Neural crest cell (in vitro differentiated cells): ENCODE results near the gene IPO13. TPM values are rescaled to one million over a fixed set of nuclear protein-coding genes. Genes with fewer than 3 reads are reported as not detected.

Source experiments
- DNase-seq: peaks from one replicate; pipeline ENCODE4 v3.0.0; 2021; ENCODE audit warnings: low read depth, mixed read lengths, low spot score
- H3K27ac Mint-ChIP-seq: one replicate; pipeline ENCODE4 v1.8.0; 2021; ENCODE audit warnings: mild to moderate bottlenecking, mixed read lengths; ENCODE audit not compliant: unreplicated experiment
- H3K27me3 Mint-ChIP-seq: 2 replicates; pipeline ENCODE4 v1.8.0; 2021; ENCODE audit warnings: low read depth, mild to moderate bottlenecking, mixed read lengths
- H3K36me3 Mint-ChIP-seq: 2 replicates; pipeline ENCODE4 v1.8.0; 2021; ENCODE audit warnings: low read depth, mild to moderate bottlenecking, mixed read lengths
- H3K4me1 Mint-ChIP-seq: 2 replicates; pipeline ENCODE4 v1.8.0; 2021; ENCODE audit warnings: mixed read lengths
- H3K4me3 Mint-ChIP-seq: one replicate; pipeline ENCODE4 v1.8.0; 2021; ENCODE audit warnings: mild to moderate bottlenecking, mixed read lengths
- H3K9me3 Mint-ChIP-seq: 2 replicates; pipeline ENCODE4 v1.8.0; 2021; ENCODE audit warnings: mixed read lengths
- total RNA-seq: library from RNA; stranded (reverse); gene quantifications from 2 replicates; pipeline ENCODE4 v1.2.1, GENCODE V29; 2021
- TF ChIP-seq, protein P1 (sequence below): fragments of 200-600 bp; sonication (generic); conservative IDR thresholded peaks from 2 replicates; pipeline ENCODE4 v1.5.0; 2021; ENCODE audit warnings: antibody characterized with exemption, mild to moderate bottlenecking

Gene IPO13
- total RNA-seq, 1 donor from 2014 or later = 44.1 TPM

DNA sequence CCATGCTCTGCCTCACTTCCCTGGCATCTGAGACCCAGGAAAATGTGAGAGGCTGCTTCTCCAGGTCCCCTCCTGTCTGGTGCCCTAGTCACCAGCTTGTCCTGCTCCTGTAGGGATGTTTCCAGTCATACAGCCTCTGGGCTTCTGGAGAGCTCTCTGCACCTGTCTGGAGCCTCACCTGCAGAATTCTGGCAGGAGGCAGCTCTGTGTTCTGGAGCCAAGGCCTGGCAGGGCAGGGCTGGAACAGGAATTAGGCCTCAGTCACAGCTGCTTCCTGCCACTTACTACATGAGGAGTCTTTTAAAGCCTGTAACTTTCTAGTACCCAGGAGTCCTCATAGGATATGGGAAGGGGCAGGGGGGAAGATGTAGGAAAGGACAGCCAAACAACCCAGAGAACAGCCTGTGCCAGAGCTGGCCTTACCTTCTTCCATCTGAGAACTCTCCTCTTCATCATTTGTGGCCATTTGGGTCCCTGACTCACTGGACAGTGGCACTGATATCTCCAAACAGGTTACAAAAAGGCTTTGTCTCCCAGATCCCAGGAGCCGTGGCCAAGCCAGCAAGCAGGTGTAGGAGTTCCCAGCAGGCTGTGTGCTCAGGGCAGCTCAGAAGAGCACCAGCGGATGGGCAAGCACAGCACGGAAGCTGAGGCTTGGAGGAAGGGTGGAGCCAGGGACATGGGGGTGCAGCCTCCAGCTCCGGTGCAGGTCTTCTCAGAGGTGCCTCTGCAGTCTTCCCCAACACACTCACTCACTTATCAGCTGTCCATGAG lies 44.5 kb upstream of the IPO13 start:
- Mint-ChIP-seq H3K4me1 (no peaks in the 10 kb centered on the region), H3K36me3 (peaks cover 7% of the 10 kb centered on the region), H3K27me3 (no peaks in the 10 kb centered on the region), H3K9me3 (no peaks in the 10 kb centered on the region), H3K4me3 (no peak overlapping the region), H3K27ac (no peak overlapping the region)
- TF ChIP-seq, protein P1, sequence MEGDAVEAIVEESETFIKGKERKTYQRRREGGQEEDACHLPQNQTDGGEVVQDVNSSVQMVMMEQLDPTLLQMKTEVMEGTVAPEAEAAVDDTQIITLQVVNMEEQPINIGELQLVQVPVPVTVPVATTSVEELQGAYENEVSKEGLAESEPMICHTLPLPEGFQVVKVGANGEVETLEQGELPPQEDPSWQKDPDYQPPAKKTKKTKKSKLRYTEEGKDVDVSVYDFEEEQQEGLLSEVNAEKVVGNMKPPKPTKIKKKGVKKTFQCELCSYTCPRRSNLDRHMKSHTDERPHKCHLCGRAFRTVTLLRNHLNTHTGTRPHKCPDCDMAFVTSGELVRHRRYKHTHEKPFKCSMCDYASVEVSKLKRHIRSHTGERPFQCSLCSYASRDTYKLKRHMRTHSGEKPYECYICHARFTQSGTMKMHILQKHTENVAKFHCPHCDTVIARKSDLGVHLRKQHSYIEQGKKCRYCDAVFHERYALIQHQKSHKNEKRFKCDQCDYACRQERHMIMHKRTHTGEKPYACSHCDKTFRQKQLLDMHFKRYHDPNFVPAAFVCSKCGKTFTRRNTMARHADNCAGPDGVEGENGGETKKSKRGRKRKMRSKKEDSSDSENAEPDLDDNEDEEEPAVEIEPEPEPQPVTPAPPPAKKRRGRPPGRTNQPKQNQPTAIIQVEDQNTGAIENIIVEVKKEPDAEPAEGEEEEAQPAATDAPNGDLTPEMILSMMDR = no peak
- DNase-seq = no peak

DNA sequence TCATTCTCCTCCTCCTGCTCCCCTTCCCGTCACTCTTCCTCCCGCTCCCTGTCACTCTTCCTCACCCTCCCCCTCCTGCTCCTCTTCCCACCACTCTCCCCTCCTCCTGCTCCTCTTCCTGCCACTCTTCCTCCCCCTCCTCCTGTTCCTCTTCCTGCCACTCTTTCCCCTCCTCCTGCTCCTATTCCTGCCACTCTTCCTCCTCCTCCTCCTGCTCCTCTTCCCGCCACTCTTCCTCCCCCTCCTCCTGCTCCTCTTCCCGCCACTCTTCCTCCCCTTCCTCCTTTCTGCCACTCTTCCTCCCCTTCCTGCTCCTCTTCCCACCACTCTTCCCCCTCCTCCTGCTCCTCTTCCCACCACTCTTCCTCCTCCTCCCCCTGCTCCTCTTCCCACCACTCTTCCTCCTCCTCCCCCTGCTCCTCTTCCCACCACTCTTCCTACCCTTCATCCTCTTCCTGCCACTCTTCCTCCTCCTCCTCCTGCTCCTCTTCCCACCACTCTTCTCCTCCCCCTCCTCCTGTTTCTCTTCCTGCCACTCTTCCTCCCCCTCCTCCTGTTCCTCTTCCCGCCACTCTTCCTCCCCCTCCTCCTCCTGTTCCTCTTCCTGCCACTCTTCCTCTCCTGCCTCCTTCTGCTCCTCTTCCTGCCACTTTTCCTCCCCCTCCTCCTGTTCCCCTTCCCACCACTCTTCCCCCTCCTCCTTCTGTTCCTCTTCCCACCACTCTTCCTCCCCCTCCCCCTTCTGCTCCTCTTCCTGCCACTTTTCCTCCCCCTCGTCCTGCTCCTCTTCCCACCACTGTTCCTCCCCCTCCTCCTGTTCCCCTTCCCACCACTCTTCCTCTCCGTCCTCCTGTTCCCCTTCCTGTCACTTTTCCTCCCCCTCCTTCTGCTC lies 41.8 kb upstream of the IPO13 start:
- Mint-ChIP-seq H3K27me3 (no peaks in the 10 kb centered on the region), H3K36me3 (peaks cover 7% of the 10 kb centered on the region), H3K9me3 (no peaks in the 10 kb centered on the region), H3K27ac (no peak overlapping the region), H3K4me3 (no peak overlapping the region), H3K4me1 (no peaks in the 10 kb centered on the region)
- DNase-seq = no peak
- TF ChIP-seq, protein P1 = no peak

DNA sequence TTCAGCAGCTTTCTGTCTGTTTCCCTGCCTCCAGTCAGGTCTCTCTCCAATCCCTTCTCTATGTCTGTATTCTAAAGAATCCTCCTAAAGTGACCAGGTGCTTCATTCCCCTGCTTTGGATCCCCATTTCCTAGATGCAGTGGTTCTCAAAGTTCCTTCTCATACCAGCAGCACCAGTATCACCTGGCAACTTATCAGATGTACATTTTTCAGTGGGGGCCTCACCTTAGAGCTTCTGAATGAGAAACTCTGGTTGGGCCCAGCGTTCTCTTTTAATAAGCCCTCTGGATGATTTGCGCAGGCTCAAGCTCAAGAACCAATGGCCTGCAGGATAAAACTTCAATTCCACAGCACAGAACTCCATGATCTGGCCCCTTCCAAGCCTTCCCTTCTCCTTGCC lies 38.5 kb upstream of the IPO13 start:
- no peak for DNase-seq
- Mint-ChIP-seq H3K4me1 (no peaks in the 10 kb centered on the region), H3K4me3 (no peak overlapping the region), H3K27me3 (no peaks in the 10 kb centered on the region), H3K27ac (no peak overlapping the region), H3K36me3 (peaks cover 4% of the 10 kb centered on the region), H3K9me3 (no peaks in the 10 kb centered on the region)
- TF ChIP-seq, protein P1 = no peak

DNA sequence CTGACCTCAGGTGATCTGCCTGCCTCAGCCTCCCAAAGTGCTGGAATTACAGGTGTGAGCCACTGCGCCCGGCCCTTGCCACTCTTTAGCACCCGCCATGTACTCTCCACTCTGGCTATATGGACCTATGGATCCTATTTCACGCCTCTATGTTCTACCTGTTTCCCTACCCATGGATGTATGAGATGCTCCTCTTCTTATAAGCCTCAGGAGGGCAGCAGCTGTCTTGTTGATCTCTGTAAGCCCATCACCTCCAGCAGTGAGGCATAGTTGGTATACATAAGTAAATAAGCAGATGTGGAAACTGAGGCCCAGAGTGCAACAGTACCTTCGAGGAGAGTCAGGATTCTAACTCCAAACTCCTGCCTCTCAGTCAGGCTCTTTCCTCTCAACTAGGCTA lies 37.9 kb upstream of the IPO13 start:
- no peak overlapping the region for H3K4me3 Mint-ChIP-seq
- H3K27me3 Mint-ChIP-seq = no peaks in the 10 kb centered on the region
- peaks cover 3% of the 10 kb centered on the region for H3K4me1 Mint-ChIP-seq
- no peaks in the 10 kb centered on the region for H3K9me3 Mint-ChIP-seq
- TF ChIP-seq, protein P1 = no peak
- no peak overlapping the region for H3K27ac Mint-ChIP-seq
- H3K36me3 Mint-ChIP-seq = peaks cover 4% of the 10 kb centered on the region
- DNase-seq = no peak

DNA sequence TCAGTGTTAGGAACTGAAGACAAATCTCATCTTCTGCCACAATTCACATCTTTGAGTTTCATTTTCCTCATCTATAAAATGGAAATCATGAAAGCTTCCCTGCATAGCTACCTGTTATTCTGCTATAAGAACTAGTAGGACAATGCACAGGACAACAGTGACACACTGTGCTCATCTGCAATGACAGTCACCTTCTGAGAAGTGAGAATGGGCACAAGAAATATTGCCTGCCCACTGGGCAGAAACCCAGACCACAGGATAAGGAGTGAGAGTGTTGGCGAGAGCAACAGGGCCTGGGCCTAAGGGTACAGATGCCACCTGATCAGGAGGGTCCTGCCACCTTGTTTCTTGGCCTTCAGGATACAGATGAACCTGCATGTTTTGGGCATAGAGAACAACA lies 36.4 kb upstream of the IPO13 start:
- Mint-ChIP-seq H3K4me1 (peaks cover 4% of the 10 kb centered on the region), H3K27me3 (no peaks in the 10 kb centered on the region), H3K4me3 (no peak overlapping the region), H3K36me3 (peaks cover 4% of the 10 kb centered on the region), H3K9me3 (no peaks in the 10 kb centered on the region), H3K27ac (no peak overlapping the region)
- DNase-seq = no peak
- TF ChIP-seq, protein P1 = no peak
